ENCODE data around the gene TLE3. TPM values are rescaled to one million over a fixed set of nuclear protein-coding genes. Genes with fewer than 3 reads are reported as not detected.

The TLE3 gene
- total RNA-seq, 4 donors from 2014 or later, result 4.6 to 35.3 (median 13.3) TPM

GRCh38 chr15:70020229-70020628 is 77.5 kb downstream of the TLE3 start:
- in situ Hi-C loops (cut with MboI; ENCODE audit: low sequenced_read_pairs in 4 of 4) (no loop called here), intact Hi-C loops (cut with DNase I; ENCODE audit: low total_unique reads) (no loop called here)
- Histone ChIP-seq H3K27ac (no peak overlapping the region), H3K4me1 (peaks cover 20 to 23% of the 10 kb centered on the region in 2 donors), H3K36me3 (no peaks in the 10 kb centered on the region), H3K4me3 (no peak overlapping the region), H3K27me3 (no peaks in the 10 kb centered on the region), H3K9me3 (no peaks in the 10 kb centered on the region)
- TF ChIP-seq, protein P1, sequence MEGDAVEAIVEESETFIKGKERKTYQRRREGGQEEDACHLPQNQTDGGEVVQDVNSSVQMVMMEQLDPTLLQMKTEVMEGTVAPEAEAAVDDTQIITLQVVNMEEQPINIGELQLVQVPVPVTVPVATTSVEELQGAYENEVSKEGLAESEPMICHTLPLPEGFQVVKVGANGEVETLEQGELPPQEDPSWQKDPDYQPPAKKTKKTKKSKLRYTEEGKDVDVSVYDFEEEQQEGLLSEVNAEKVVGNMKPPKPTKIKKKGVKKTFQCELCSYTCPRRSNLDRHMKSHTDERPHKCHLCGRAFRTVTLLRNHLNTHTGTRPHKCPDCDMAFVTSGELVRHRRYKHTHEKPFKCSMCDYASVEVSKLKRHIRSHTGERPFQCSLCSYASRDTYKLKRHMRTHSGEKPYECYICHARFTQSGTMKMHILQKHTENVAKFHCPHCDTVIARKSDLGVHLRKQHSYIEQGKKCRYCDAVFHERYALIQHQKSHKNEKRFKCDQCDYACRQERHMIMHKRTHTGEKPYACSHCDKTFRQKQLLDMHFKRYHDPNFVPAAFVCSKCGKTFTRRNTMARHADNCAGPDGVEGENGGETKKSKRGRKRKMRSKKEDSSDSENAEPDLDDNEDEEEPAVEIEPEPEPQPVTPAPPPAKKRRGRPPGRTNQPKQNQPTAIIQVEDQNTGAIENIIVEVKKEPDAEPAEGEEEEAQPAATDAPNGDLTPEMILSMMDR (IDR thresholded peaks at IDR 0.05 in 4 of 5, conservative IDR thresholded peaks at IDR 0.05 in 1 of 5), result no peak
- TF ChIP-seq POLR2A (IDR thresholded peaks at IDR 0.05), result no peak
- DNase-seq, result no peak
- ATAC-seq, result no peak

DNA sequence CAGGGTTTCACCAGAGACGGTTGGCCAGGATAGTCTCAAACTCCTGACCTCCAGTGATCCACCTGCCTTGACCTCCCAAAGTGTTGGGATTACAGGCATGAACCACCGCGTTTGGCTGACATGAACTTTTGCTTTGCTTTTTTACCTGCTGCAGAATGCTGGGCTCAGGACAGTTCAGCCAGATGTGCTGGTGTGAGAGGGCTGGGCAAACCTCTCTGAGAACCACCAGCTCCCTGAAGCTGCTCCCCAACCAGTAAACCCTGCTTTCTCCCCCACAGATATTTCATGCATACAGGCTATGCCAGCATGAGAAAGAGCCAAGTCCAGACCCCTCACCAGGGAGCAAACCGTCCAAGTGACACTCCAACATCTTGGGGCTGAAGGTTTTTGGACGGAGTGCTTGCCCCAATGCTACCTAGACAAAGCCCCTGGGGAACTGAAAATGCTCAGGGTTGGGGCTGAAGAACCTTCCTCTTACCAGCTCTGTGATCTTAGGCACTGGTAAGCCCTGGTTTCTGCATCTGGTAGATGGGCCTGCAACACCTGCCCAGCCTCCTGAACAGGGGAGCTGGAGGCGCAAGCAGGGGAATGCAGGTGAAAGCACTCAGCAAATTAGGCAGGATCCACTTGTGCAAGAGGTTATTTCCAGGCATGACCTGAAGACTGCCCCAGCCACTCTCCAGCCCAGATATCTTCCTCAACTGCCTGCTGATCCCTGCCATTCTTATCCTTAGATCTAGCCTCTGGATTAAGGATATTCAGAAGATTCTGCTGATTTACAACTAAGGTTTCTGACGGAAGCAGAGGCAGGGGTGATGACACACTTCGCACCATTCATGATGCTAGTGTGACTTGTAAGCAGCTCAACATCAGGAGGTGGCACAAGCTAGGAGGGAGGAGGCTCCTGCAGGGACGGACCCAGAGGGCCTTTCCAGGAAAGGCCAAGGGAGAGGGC is 78.8 kb downstream of the TLE3 start:
- Histone ChIP-seq H3K9me3 (no peaks in the 10 kb centered on the region), H3K36me3 (no peaks in the 10 kb centered on the region), H3K4me3 (no peak overlapping the region), H3K4me1 (peaks cover 7 to 10% of the 10 kb centered on the region in 2 donors), H3K27ac (no peak overlapping the region), H3K27me3 (no peaks in the 10 kb centered on the region)
- in situ Hi-C loops (cut with MboI; ENCODE audit: low sequenced_read_pairs in 4 of 4), result no loop called here
- DNase-seq (no peak), ATAC-seq (no peak)
- intact Hi-C loops (cut with DNase I; ENCODE audit: low total_unique reads), result no loop called here
- TF ChIP-seq, protein P1 (IDR thresholded peaks at IDR 0.05 in 4 of 5, conservative IDR thresholded peaks at IDR 0.05 in 1 of 5), result no peak
- TF ChIP-seq POLR2A (IDR thresholded peaks at IDR 0.05), result no peak

DNA sequence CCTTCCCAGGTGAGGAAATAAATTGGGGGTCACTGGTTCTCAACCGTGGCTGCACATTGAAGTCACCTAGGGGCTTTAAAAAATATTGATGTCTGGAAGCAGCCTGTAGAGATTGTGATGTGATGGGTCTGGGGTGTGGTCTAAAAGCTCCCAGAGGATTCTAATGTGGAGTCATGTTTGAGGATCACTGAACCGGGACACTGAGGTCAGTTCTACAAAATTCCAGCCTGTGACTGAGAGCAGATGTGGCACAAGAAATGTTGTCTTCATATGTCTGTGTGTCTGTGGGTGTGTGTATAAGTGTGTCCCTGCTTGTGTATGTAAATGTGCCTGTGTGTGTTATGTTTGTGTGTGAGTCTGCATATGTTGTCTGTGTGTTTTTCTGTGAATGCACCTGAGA is 79.9 kb downstream of the TLE3 start:
- Histone ChIP-seq H3K36me3 (no peaks in the 10 kb centered on the region), H3K4me3 (no peak overlapping the region), H3K9me3 (no peaks in the 10 kb centered on the region), H3K4me1 (no peaks in the 10 kb centered on the region), H3K27me3 (no peaks in the 10 kb centered on the region), H3K27ac (no peak overlapping the region)
- in situ Hi-C loops (cut with MboI; ENCODE audit: low sequenced_read_pairs in 4 of 4), result no loop called here
- no peak for ATAC-seq
- TF ChIP-seq, protein P1 (IDR thresholded peaks at IDR 0.05 in 4 of 5, conservative IDR thresholded peaks at IDR 0.05 in 1 of 5), result no peak
- TF ChIP-seq POLR2A (IDR thresholded peaks at IDR 0.05), result no peak
- DNase-seq, result no peak
- intact Hi-C loops (cut with DNase I; ENCODE audit: low total_unique reads), result no loop called here

GRCh38 chr15:70017025-70017424 is 80.7 kb downstream of the TLE3 start:
- no peak for ATAC-seq
- Histone ChIP-seq H3K4me1 (no peaks in the 10 kb centered on the region), H3K9me3 (no peaks in the 10 kb centered on the region), H3K4me3 (no peak overlapping the region), H3K36me3 (no peaks in the 10 kb centered on the region), H3K27me3 (no peaks in the 10 kb centered on the region), H3K27ac (no peak overlapping the region)
- in situ Hi-C loops (cut with MboI; ENCODE audit: low sequenced_read_pairs in 4 of 4), result no loop called here
- TF ChIP-seq, protein P1 (IDR thresholded peaks at IDR 0.05 in 4 of 5, conservative IDR thresholded peaks at IDR 0.05 in 1 of 5), result no peak
- TF ChIP-seq POLR2A (IDR thresholded peaks at IDR 0.05), result no peak
- intact Hi-C loops (cut with DNase I; ENCODE audit: low total_unique reads), result no loop called here
- no peak for DNase-seq

All from gastrocnemius medialis (tissue), 4 donors.